ENCODE measurements around the gene MSH2.

The MSH2 gene

GRCh38 chr2:47459021-47459420, 56.1 kb downstream of the MSH2 start:
- TF ChIP-seq CTCF (conservative IDR thresholded peaks at IDR 0.05) = no peak
- H3K27ac ChIP-seq = no peak overlapping the region

- H3K27ac ChIP-seq = no peak overlapping the region
- TF ChIP-seq CTCF (conservative IDR thresholded peaks at IDR 0.05) = no peak
These were observed 57.8 kb downstream of the MSH2 start for GRCh38 chr2:47460766-47461165.

GRCh38 chr2:47471429-47472116, 68.6 kb downstream of the MSH2 start:
- H3K27ac ChIP-seq = no peak overlapping the region

GRCh38 chr2:47479863-47480262, 76.9 kb downstream of the MSH2 start:
- TF ChIP-seq CTCF (conservative IDR thresholded peaks at IDR 0.05) = no peak
- no peak overlapping the region for H3K27ac ChIP-seq

More at GRCh38 chr2:47471429-47472116, 68.6 kb downstream of the MSH2 start:
- no peak for TF ChIP-seq CTCF (conservative IDR thresholded peaks at IDR 0.05)

- no peak overlapping the region for H3K27ac ChIP-seq
- TF ChIP-seq CTCF (conservative IDR thresholded peaks at IDR 0.05) = no peak
These were observed 80.2 kb downstream of the MSH2 start for GRCh38 chr2:47483191-47483590.

GRCh38 chr2:47484396-47484795, 81.4 kb downstream of the MSH2 start:
- TF ChIP-seq CTCF (conservative IDR thresholded peaks at IDR 0.05) = no peak
- no peak overlapping the region for H3K27ac ChIP-seq

GRCh38 chr2:47485177-47485576, 82.2 kb downstream of the MSH2 start:
- no peak for TF ChIP-seq CTCF (conservative IDR thresholded peaks at IDR 0.05)
- H3K27ac ChIP-seq = no peak overlapping the region

Measured in VCaP (cell line).